H9 (cell line): ENCODE data around the gene SLC7A5. TPM values are rescaled to one million over a fixed set of nuclear protein-coding genes. Genes with fewer than 3 reads are reported as not detected.

Experiments
- DNase-seq: peaks from one replicate; pipeline ENCODE4 v3.0.0-alpha.2; 2017
- H2AFZ ChIP-seq: one replicate; pipeline ENCODE4 v1.6.1; 2013; ENCODE audit warnings: mild to moderate bottlenecking, low read length, control low read depth, moderate library complexity
- H2AK5ac ChIP-seq: 2 replicates; pipeline ENCODE4 v1.6.1; 2013; ENCODE audit warnings: low read length, control low read depth, mixed read lengths; ENCODE audit not compliant: insufficient read length
- H2BK120ac ChIP-seq: one replicate; pipeline ENCODE4 v1.6.1; 2013; ENCODE audit warnings: low read depth, mild to moderate bottlenecking, low read length, control low read depth, inconsistent platforms; ENCODE audit not compliant: poor library complexity, severe bottlenecking
- H2BK12ac ChIP-seq: 2 replicates; pipeline ENCODE4 v1.6.1; 2013; ENCODE audit warnings: low read length, control low read depth, mixed read lengths, low read depth; ENCODE audit not compliant: insufficient read length
- H2BK15ac ChIP-seq: 2 replicates; pipeline ENCODE4 v1.6.1; 2013; ENCODE audit warnings: low read depth, low read length, control low read depth
- H2BK20ac ChIP-seq: one replicate; pipeline ENCODE4 v1.6.1; 2013; ENCODE audit warnings: low read depth, mild to moderate bottlenecking, low read length, control low read depth, inconsistent platforms; ENCODE audit not compliant: poor library complexity, severe bottlenecking
- H2BK5ac ChIP-seq: 2 replicates; pipeline ENCODE4 v1.6.1; 2013; ENCODE audit warnings: low read length, control low read depth, mixed read lengths; ENCODE audit not compliant: insufficient read length
- H3K14ac ChIP-seq: 2 replicates; pipeline ENCODE4 v1.6.1; 2013; ENCODE audit warnings: low read length, control low read depth; ENCODE audit not compliant: insufficient read depth
- H3K18ac ChIP-seq: 2 replicates; pipeline ENCODE4 v1.6.1; 2013; ENCODE audit warnings: low read depth, mild to moderate bottlenecking, mixed read lengths, low read length, control low read depth; ENCODE audit not compliant: insufficient read length
- H3K23ac ChIP-seq: 2 replicates; pipeline ENCODE4 v1.6.1; 2013; ENCODE audit warnings: low read length, control low read depth, mixed read lengths, low read depth; ENCODE audit not compliant: insufficient read length
- H3K23me2 ChIP-seq: 2 replicates; pipeline ENCODE4 v1.6.1; 2013; ENCODE audit warnings: low read depth, mild to moderate bottlenecking, mixed read lengths, low read length, control low read depth; ENCODE audit not compliant: insufficient read length, poor library complexity, severe bottlenecking
- H3K27ac ChIP-seq: 2 replicates; pipeline ENCODE4 v1.5.1; 2013; ENCODE audit warnings: low read length, control low read depth, mixed read lengths, low read depth; ENCODE audit not compliant: insufficient read length
- H3K27me3 ChIP-seq: 2 replicates; pipeline ENCODE4 v1.6.1; 2013; ENCODE audit warnings: low read length, control low read depth, inconsistent platforms; ENCODE audit not compliant: insufficient read depth
- H3K4ac ChIP-seq: 2 replicates; pipeline ENCODE4 v1.6.1; 2013; ENCODE audit warnings: low read depth, mild to moderate bottlenecking, control low read depth, inconsistent platforms, low read length, moderate library complexity
- H3K4me1 ChIP-seq: 2 replicates; pipeline ENCODE4 v1.6.1; 2013; ENCODE audit warnings: low read length, control low read depth, inconsistent platforms; ENCODE audit not compliant: insufficient read depth
- H3K4me2 ChIP-seq: 2 replicates; pipeline ENCODE4 v1.6.1; 2013; ENCODE audit warnings: low read length, control low read depth, mixed read lengths; ENCODE audit not compliant: insufficient read length, insufficient read depth
- H3K56ac ChIP-seq: 2 replicates; pipeline ENCODE4 v1.6.1; 2013; ENCODE audit warnings: low read depth, mild to moderate bottlenecking, mixed read lengths, low read length, control low read depth; ENCODE audit not compliant: insufficient read length
- H3K79me1 ChIP-seq: 2 replicates; pipeline ENCODE4 v1.6.1; 2013; ENCODE audit warnings: low read depth, mild to moderate bottlenecking, moderate library complexity, low read length, control low read depth, inconsistent platforms; ENCODE audit not compliant: insufficient read depth, poor library complexity, severe bottlenecking
- H3K79me2 ChIP-seq: 2 replicates; pipeline ENCODE4 v1.6.1; 2013; ENCODE audit warnings: low read length, control low read depth, inconsistent platforms; ENCODE audit not compliant: insufficient read depth
- H3K9ac ChIP-seq: 2 replicates; pipeline ENCODE4 v1.6.1; 2013; ENCODE audit warnings: low read length, control low read depth, mixed read lengths; ENCODE audit not compliant: insufficient read length; ENCODE audit errors: extremely low read depth
- H3K9me3 ChIP-seq: one replicate; pipeline ENCODE4 v1.6.1; 2013; ENCODE audit warnings: low read depth, low read length, inconsistent platforms; ENCODE audit not compliant: control insufficient read depth
- H3T11ph ChIP-seq: one replicate; pipeline ENCODE4 v1.6.1; 2013; ENCODE audit warnings: mild to moderate bottlenecking, low read length, control low read depth, inconsistent platforms
- H4K20me1 ChIP-seq: one replicate; pipeline ENCODE4 v1.6.1; 2013; ENCODE audit not compliant: control insufficient read depth, insufficient read length, insufficient read depth
- H4K5ac ChIP-seq: 2 replicates; pipeline ENCODE4 v1.6.1; 2013; ENCODE audit warnings: low read depth, mild to moderate bottlenecking, mixed read lengths, low read length, control low read depth; ENCODE audit not compliant: insufficient read length
- H4K8ac ChIP-seq: replicated peaks from 2 replicates; pipeline ENCODE4 v1.6.1; 2013; ENCODE audit warnings: low read length, control low read depth, mixed read lengths, low read depth; ENCODE audit not compliant: insufficient read length
- H4K91ac ChIP-seq: 2 replicates; pipeline ENCODE4 v1.6.1; 2013; ENCODE audit warnings: low read depth, mild to moderate bottlenecking, moderate library complexity, mixed read lengths, low read length, control low read depth; ENCODE audit not compliant: insufficient read length
- H3K27ac Mint-ChIP-seq, 3 experiments: 2 replicates in 2 of 3; 3 replicates in 1 of 3; pipeline ENCODE4 v1.8.0; 2020 to 2021; ENCODE audit warnings: mixed read lengths in 3 of 3, mild to moderate bottlenecking in 1 of 3, moderate library complexity in 1 of 3
- H3K27me3 Mint-ChIP-seq: 2 replicates; pipeline ENCODE4 v1.8.0; 2021; ENCODE audit warnings: low read depth, mild to moderate bottlenecking, moderate library complexity, mixed read lengths
- H3K36me3 Mint-ChIP-seq, 3 experiments: 2 replicates in 2 of 3; 3 replicates in 1 of 3; pipeline ENCODE4 v1.8.0; 2020 to 2021; ENCODE audit warnings: low read depth in 3 of 3, mixed read lengths in 3 of 3; ENCODE audit not compliant: insufficient read depth in 1 of 3
- H3K4me1 Mint-ChIP-seq, 2 experiments: 2 replicates each; pipeline ENCODE4 v1.8.0; 2020; ENCODE audit warnings: mixed read lengths in 2 of 2
- H3K4me3 Mint-ChIP-seq, 2 experiments: 2 replicates in 1 of 2; 3 replicates in 1 of 2; pipeline ENCODE4 v1.8.0; 2020 to 2021; ENCODE audit warnings: mild to moderate bottlenecking in 2 of 2, mixed read lengths in 2 of 2, moderate library complexity in 1 of 2
- H3K9me3 Mint-ChIP-seq, 2 experiments: 2 replicates in 1 of 2; 3 replicates in 1 of 2; pipeline ENCODE4 v1.8.0; 2020; ENCODE audit warnings: mild to moderate bottlenecking in 2 of 2, mixed read lengths in 2 of 2, moderate library complexity in 1 of 2
- CTCF ChIP-seq: fragments of 200-600 bp; sonication (generic); conservative IDR thresholded peaks from 3 replicates; pipeline ENCODE4 v1.8.0; 2021; ENCODE audit warnings: antibody characterized with exemption, mild to moderate bottlenecking
- WGBS: extraction: QIAGEN DNeasy Blood & Tissue Kit; methylation state at CpG from one replicate; pipeline ENCODE4 v1.1.7; 2013; ENCODE audit warnings: missing lambda C conversion rate, low lambda C conversion rate, mixed read lengths; ENCODE audit not compliant: insufficient read length; ENCODE audit errors: extremely low coverage; 5-methylcytosine and 5-hydroxymethylcytosine counted together
- total RNA-seq: library from RNA; stranded (reverse); gene quantifications from 2 replicates; pipeline ENCODE4 v1.2.1, GENCODE V29; 2021

The SLC7A5 gene
- total RNA-seq, 1 experiment from 2014 or later, result 217 TPM

- H4K5ac ChIP-seq, result no peak overlapping the region
- no peaks in the 10 kb centered on the region for H3K27me3 ChIP-seq
- no peak for TF ChIP-seq CTCF
- H3K27ac ChIP-seq, result no peak overlapping the region
- peaks cover 4% of the 10 kb centered on the region for H3K4me1 ChIP-seq
- H2BK15ac ChIP-seq, result no peak overlapping the region
- H4K91ac ChIP-seq, result no peak overlapping the region
- no peaks in the 10 kb centered on the region for H3K79me2 ChIP-seq
- H4K8ac ChIP-seq, result no peak overlapping the region
- DNase-seq, result no peak
- H2AK5ac ChIP-seq, result no peak overlapping the region
- H2BK120ac ChIP-seq, result no peak overlapping the region
- peaks cover 11% of the 10 kb centered on the region for H3K27me3 Mint-ChIP-seq
- no peak overlapping the region for H2BK20ac ChIP-seq
- H3K56ac ChIP-seq, result no peak overlapping the region
- no peaks in the 10 kb centered on the region for H3K23me2 ChIP-seq
- H2BK12ac ChIP-seq, result no peak overlapping the region
- no peak overlapping the region for H3K4me3 Mint-ChIP-seq
- no peaks in the 10 kb centered on the region for H4K20me1 ChIP-seq
- H3K4me2 ChIP-seq, result no peak overlapping the region
- H3K14ac ChIP-seq, result no peak overlapping the region; the same call in 1 of the 2 replicates
- WGBS, result no CpG with 5 or more reads among the region's 18 CpGs
- H2BK5ac ChIP-seq, result no peak overlapping the region
- H3T11ph ChIP-seq, result no peak overlapping the region
- no peaks in the 10 kb centered on the region for H3K79me1 ChIP-seq
- peaks cover 2 to 17% (median 14%) of the 10 kb centered on the region in 3 experiments; a peak in 6 of 7 replicates for H3K36me3 Mint-ChIP-seq
- H3K9ac ChIP-seq, result no peak overlapping the region
- H3K4me1 Mint-ChIP-seq, result peaks cover 68 to 74% of the 10 kb centered on the region in 2 experiments
- H3K23ac ChIP-seq, result no peak overlapping the region
- H3K27ac Mint-ChIP-seq, result peak overlapping the region in 2 of 3 experiments; percentile 81 to 93; a peak in 2 of 7 replicates
- no peak overlapping the region for H3K18ac ChIP-seq
- peaks cover 17 to 21% of the 10 kb centered on the region in 2 experiments for H3K9me3 Mint-ChIP-seq
- no peaks in the 10 kb centered on the region for H3K9me3 ChIP-seq
- H2AFZ ChIP-seq, result no peak overlapping the region
- no peak overlapping the region for H3K4ac ChIP-seq
Observed at GRCh38 chr16:87821376-87822107, 47.8 kb downstream of the SLC7A5 start.
